Stomach (tissue), 4 donors: Measurements from ENCODE around the gene RCBTB2.

Experiments used
- CTCF ChIP-seq, 7 experiments: fragments of 450-650 bp in 4 of 7; fragments of 200-600 bp in 3 of 7; sonication (generic) in 3 of 7; IDR thresholded peaks; one replicate each; pipeline ENCODE4 v1.5.1; 2016 to 2019; ENCODE audit warnings: antibody characterized with exemption in 7 of 7, control low read depth in 2 of 7, mild to moderate bottlenecking in 1 of 7
- EP300 ChIP-seq: sonication (generic); formaldehyde crosslinking; IDR thresholded peaks from one replicate; pipeline ENCODE4 v1.6.1; 2017; ENCODE audit warnings: antibody characterized with exemption
- POLR2A ChIP-seq, 4 donors: fragments of 450-650 bp; IDR thresholded peaks; one replicate each; pipeline ENCODE4 v1.6.1; 2016; ENCODE audit warnings: antibody characterized with exemption in 4 of 4, control low read depth in 2 of 4, mild to moderate bottlenecking in 1 of 4, moderate library complexity in 1 of 4
- POLR2AphosphoS5 ChIP-seq, 3 donors: sonication (generic); formaldehyde crosslinking; IDR thresholded peaks; one replicate each; pipeline ENCODE4 v1.6.1; 2016; ENCODE audit warnings: antibody characterized with exemption in 3 of 3

- TF ChIP-seq CTCF (IDR thresholded peaks at IDR 0.05) = no peak
- TF ChIP-seq POLR2AphosphoS5 (IDR thresholded peaks at IDR 0.05) = no peak
- TF ChIP-seq POLR2A (IDR thresholded peaks at IDR 0.05) = no peak
- no peak for TF ChIP-seq EP300
These were observed 54.5 kb downstream of the RCBTB2 start for GRCh38 chr13:48478391-48478790.
